ENCODE results near the gene SCN1B.

The SCN1B gene

GRCh38 chr19:35053667-35054293 is 23.5 kb downstream of the SCN1B start:
- DNase-seq (ENCODE audit: low read depth in 3 of 3) = no peak

DNA sequence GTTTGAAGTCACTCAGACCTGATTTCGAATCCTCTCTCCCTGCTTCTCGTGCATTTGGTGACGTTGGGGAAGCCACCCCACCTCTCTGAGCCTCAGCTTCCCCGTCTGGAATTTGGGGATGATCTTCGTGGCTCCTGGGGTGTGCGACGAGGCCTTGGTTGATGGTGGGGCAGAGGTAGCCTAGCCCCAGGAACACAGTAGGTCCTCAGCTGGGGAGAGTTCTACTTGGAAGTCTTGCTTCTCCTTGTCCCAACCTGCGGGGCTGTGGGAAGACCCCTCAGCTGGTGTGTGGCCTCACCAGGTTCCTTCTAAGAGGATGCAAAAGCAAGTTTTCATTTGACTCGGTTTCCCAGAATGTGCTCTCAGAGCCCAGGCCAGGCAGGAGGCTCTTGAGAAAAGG is 24.4 kb downstream of the SCN1B start:
- DNase-seq (ENCODE audit: low read depth in 3 of 3) = no peak

GRCh38 chr19:35055715-35056179 is 25.5 kb downstream of the SCN1B start:
- no peak for DNase-seq (ENCODE audit: low read depth in 3 of 3)

GRCh38 chr19:35056513-35057063 is 26.3 kb downstream of the SCN1B start:
- no peak for DNase-seq (ENCODE audit: low read depth in 3 of 3)

DNA sequence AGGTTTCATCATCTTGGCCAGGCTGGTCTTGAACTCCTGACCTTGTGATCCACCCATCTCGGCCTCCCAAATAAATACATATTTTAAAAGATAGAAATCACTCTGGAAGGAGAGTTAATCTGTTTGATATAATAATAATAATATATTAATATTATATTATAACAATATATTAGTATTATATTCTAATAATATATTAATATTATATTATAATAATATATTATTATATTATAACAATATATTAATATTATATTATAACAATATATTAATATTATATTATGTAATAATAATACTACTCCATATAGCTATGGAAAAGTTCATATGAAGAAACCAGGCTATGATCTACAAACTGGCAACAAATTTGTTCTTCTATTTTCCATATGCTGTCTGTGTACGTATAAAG is 28.1 kb downstream of the SCN1B start:
- DNase-seq (ENCODE audit: low read depth in 3 of 3) = no peak

DNA sequence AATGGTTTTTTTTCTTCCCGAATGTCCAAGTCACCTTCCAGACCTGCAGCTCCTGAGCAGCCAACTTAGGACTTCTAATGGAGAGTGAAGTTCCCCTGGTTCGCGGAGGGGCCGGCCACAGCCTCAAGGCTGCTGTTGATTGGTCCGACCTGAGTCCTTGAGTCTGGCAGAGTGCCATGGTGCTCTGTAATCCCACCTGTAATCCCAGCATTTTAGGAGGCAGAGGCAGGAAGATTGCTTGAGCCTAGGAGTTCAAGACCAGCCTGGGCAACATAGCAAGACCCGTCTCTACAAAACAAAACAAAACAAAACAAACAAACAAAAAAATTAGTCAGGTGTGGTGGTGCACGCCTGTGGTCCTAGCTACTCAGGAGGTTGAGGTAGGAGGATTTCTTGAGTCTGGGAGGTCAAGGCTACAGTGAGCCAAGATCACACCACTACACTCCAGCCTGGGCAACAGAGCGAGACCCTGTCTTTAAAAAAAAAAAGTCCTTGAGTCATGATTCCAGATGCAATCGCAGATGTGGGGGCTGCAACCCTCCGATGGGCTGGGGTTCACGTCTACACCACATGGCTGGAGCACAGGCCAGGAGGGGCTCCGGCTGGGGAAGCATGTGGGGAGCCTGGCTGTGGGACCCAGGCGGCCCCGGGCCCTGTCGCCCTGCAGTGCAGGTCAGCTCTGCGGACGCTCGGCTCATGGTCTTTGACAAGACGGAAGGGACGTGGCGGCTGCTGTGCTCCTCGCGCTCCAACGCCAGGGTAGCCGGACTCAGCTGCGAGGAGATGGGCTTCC is 28.9 kb downstream of the SCN1B start:
- DNase-seq (ENCODE audit: low read depth in 3 of 3) = no peak

DNA sequence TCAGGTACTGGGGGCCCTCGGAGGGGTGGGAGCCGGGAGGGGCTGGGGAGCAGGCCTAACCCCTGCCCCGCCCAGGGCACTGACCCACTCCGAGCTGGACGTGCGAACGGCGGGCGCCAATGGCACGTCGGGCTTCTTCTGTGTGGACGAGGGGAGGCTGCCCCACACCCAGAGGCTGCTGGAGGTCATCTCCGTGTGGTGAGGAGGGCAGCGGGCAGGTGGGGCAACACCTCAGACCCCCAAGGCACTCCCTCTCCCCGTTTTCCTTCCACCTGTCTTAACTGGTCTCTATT is 29.5 kb downstream of the SCN1B start:
- no peak for DNase-seq (ENCODE audit: low read depth in 3 of 3)

DNA sequence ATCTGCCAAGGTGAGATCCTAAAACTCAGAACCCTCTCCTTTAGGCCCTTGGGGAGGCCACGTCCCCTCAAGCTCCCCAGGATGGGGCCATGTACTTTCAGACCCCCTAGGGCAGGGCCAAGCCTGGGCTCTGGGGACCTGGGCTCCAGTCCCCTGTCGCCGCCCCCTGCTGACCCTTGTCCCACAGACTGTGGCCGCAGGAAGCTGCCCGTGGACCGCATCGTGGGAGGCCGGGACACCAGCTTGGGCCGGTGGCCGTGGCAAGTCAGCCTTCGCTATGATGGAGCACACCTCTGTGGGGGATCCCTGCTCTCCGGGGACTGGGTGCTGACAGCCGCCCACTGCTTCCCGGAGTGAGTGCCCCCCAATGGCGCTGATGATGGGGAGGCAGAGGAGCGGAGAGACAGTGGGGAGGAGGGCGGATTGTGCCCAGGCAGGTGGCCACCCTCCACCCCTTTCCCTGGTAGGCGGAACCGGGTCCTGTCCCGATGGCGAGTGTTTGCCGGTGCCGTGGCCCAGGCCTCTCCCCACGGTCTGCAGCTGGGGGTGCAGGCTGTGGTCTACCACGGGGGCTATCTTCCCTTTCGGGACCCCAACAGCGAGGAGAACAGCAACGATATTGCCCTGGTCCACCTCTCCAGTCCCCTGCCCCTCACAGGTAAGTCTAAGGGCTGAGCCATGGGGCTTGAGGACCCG is 30.0 kb downstream of the SCN1B start:
- no peak for DNase-seq (ENCODE audit: low read depth in 3 of 3)

DNA sequence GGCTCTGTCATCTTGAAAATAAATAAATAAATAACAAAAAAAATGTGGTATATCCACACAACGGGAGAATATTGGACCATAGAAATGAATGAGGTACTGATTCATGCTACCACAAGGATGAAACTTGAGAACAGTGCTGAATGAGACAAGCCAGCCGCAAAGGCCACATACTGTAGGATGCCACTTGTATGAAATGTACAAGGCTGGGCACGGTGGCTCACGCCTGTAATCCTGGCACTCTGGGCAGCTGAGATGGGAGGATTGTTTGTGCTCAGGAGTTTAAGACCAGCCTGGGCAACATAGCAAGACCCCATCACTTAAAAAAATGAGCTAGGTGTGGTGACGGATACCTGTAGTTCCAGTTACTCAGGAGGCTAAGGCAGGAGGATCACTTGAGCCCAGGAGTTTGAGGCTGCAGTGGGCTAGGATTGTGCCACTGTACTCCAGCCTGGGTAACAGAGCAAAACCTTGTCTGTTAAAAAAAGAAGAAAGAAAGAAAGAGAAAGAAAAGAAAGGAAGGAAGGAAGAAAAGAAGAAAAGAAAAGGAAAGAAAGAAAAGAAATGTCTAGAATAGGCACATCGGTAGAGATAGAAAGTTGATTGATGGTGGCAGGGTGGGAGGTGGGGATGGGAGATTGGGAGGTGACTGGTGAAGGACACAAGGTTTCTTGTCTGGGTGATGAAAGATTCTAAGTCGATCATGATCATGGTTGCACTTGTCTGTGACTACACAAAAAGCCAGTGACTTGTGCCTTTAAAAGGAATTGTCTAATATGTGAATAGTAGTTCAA is 31.5 kb downstream of the SCN1B start:
- DNase-seq (ENCODE audit: low read depth in 3 of 3) = no peak

- no peak for DNase-seq (ENCODE audit: low read depth in 3 of 3)
Observed at GRCh38 chr19:35062942-35063341, 32.7 kb downstream of the SCN1B start.

DNA sequence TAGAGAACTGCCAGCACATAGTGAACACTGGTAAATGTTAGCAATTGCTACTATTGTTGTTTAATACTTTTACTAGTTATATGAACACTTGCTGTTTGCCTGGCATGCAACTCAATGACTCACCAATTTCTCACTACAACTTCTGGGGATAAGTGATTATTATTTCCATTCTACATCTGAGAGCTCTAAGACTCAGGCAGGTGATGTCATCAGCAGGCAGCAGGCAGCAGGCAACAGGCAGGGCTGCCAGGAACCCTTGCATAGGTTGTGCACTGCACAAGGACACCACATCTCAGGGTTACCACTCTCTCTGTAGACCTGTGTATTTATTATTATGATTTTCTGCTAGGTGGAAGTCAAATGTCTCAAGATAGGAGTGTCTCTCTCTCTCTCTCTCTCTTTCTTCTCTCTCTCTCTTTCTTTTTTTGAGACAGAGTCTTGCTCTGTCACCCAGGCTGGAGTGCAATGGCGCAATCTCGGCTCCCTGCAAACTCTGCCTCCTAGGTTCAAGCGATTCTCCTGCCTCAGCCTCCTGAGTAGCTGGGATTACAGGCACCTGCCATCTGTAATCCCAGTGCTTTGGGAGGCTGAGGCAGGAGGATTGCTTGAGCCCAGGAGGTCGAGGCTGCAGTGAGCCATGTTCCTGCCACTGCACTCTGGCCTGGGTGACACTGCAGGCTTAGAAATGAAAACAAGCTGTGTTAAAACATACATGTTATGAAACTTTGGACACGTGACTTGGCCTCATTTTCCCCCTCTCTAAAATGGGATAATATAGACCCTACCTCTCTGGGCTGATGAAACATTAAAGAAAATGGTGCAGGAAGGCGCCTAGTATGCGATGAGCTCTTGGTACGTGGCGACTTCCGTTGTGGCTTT is 33.9 kb downstream of the SCN1B start:
- no peak for DNase-seq (ENCODE audit: low read depth in 3 of 3)

DNA sequence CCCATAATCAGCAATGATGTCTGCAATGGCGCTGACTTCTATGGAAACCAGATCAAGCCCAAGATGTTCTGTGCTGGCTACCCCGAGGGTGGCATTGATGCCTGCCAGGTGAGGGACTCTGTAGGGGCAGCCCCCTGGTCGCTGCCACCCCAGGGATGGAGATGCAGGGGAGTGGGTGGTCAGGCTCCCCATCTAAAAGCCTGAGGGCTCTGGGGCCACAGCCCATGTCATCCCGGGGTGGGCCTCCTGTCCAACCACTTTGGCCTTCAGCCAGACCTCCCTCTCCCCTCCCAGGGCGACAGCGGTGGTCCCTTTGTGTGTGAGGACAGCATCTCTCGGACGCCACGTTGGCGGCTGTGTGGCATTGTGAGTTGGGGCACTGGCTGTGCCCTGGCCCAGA is 35.3 kb downstream of the SCN1B start:
- no peak for DNase-seq (ENCODE audit: low read depth in 3 of 3)

GRCh38 chr19:35066121-35066520 is 35.9 kb downstream of the SCN1B start:
- DNase-seq (ENCODE audit: low read depth in 3 of 3) = no peak

DNA sequence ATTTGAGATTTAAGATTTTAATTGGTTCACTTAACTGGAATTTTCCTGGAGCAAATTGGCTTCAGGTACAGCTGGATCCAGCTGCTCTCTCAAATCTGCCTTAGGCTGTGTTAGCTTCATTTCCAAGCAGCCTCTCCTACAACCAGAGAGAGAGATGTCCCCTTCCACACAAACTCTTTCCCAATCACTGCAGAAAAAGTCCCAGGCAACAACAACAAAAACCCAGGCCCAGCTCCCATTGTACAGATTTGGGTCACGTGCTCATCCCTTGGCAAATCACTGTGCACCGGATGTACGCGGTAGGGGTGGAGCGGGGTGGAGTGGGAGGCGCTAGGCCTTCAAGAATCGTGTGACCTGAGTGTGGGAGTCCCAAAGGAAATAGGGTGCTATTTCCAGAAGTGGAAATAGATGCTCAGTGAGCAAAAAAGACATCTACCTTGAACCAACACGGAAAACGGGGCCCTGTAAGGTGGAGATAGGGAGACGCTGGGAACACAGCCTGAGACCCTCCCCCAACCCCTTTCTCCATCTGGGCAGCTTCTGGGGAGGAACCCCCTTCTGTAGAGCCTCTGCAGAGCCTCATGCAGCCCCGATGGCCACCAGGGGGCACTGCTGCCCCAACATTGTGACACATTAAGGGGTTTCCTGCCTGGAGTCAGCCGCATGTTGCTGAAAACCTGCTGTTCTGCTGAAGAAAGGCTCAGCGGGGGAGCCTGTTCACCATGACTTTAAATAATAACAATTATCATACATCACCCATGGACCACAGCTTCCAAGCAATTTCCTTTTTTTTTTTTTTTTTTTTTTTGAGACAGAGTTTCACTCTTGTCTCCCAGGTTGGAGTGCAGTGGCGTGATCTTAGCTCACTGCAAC is 36.7 kb downstream of the SCN1B start:
- peak; percentile 78 to 92 (median 85) for DNase-seq (ENCODE audit: low read depth in 3 of 3)

- DNase-seq (ENCODE audit: low read depth in 3 of 3) = no peak
Observed at GRCh38 chr19:35068941-35069634, 38.8 kb downstream of the SCN1B start.

- DNase-seq (ENCODE audit: low read depth in 3 of 3) = no peak
Observed at GRCh38 chr19:35069696-35070095, 39.4 kb downstream of the SCN1B start.

- DNase-seq (ENCODE audit: low read depth in 3 of 3) = no peak
Observed at GRCh38 chr19:35070471-35070870, 40.2 kb downstream of the SCN1B start.

DNA sequence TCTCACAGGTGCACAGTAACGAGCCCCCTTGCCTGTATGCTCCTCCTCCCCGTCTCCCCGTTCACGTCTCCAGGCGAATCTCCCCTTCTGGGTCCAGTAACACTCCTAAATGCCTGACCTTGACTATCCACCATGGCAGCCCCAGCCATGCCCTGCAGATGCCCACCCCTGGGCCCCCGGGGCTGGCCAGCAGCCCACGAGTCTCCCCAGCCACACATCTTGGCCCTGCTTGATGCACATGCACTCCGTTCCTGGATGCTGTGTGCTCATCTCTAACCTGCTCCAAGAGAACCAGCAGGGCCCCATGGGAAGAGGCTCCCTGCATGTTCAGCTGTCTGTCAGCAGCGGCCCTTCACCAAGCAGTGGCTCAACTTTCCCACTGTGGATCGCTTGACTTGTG is 43.2 kb downstream of the SCN1B start:
- DNase-seq (ENCODE audit: low read depth in 3 of 3) = no peak

DNA sequence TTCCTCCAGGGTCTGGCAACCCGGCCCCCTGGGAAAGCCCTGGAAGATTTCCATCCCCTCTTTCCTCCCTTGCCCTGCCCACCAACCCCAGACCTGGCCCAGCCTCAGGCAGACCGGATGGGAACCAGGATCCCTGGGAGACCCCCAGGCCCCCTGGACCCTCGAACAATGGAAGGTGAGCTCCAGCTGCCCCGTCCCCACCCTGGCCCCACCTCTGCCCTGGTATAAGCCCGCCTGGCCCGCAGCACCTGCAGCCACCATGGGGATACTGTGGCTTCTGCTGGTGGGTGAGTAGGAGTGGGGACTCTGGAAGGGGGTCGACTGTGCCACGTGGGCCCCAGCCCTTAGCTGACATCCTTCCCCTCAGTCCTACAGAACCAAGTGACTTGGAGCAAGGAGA is 43.7 kb downstream of the SCN1B start:
- DNase-seq (ENCODE audit: low read depth in 3 of 3) = no peak
